Transverse colon (tissue), 4 donors: Measurements from ENCODE around the gene LNX1. TPM values are rescaled to one million over a fixed set of nuclear protein-coding genes. Genes with fewer than 3 reads are reported as not detected.

ENCODE experiments used
- DNase-seq: peaks from one replicate; pipeline ENCODE4 v3.0.0-alpha.2; 2019
- H3K27ac ChIP-seq, 4 donors: fragments of 200-600 bp; sonication (generic); 2 replicates each; pipeline ENCODE4 v1.5.1; 2016 to 2018; ENCODE audit warnings: inconsistent platforms in 4 of 4
- H3K27me3 ChIP-seq: fragments of 200-600 bp; sonication (generic); 2 replicates; pipeline ENCODE4 v1.5.1; 2017; ENCODE audit warnings: inconsistent platforms
- H3K36me3 ChIP-seq, 4 donors: fragments of 200-600 bp; sonication (generic); 2 replicates each; pipeline ENCODE4 v1.5.1; 2017 to 2019; ENCODE audit warnings: inconsistent platforms in 4 of 4
- H3K4me1 ChIP-seq, 4 donors: fragments of 200-600 bp; sonication (generic); 2 replicates each; pipeline ENCODE4 v1.5.1; 2017 to 2020; ENCODE audit warnings: inconsistent platforms in 4 of 4
- H3K4me3 ChIP-seq, 4 donors: fragments of 200-600 bp; sonication (generic); 1 replicate in 1 of 4; 2 replicates in 3 of 4; pipeline versions ENCODE4 v1.5.1 to v1.6.1; 2017 to 2019; ENCODE audit warnings: inconsistent platforms in 4 of 4
- H3K9me3 ChIP-seq, 2 donors: fragments of 200-600 bp; sonication (generic); 2 replicates each; pipeline ENCODE4 v1.5.1; 2017 to 2019; ENCODE audit warnings: inconsistent platforms in 2 of 2
- EP300 ChIP-seq: sonication (generic); formaldehyde crosslinking; IDR thresholded peaks from one replicate; pipeline ENCODE4 v1.6.1; 2017; ENCODE audit warnings: antibody characterized with exemption, low read depth
- POLR2A ChIP-seq: fragments of 450-650 bp; IDR thresholded peaks from one replicate; pipeline ENCODE4 v1.6.1; 2016; ENCODE audit warnings: antibody characterized with exemption, mild to moderate bottlenecking, moderate library complexity
- POLR2AphosphoS5 ChIP-seq, 3 donors: sonication (generic); formaldehyde crosslinking; IDR thresholded peaks; one replicate each; pipeline ENCODE4 v1.6.1; 2016; ENCODE audit warnings: antibody characterized with exemption in 3 of 3
- WGBS, 2 donors: methylation state at CpG; one replicate each; pipeline ENCODE4 v1.1.5; 2018; ENCODE audit warnings: low coverage in 1 of 2; 5-methylcytosine and 5-hydroxymethylcytosine counted together
- in situ Hi-C, 4 donors: fragments of 200-750 bp; cut with MboI; loops; one replicate each; pipeline versions ENCODE4 v1.15.0 to v1.15.1; 2017; ENCODE audit warnings: low sequenced_read_pairs in 3 of 4, low pct_ligation_motif_present in 1 of 4, low pct_unique_long_range_greater_than_20kb in 1 of 4
- intact Hi-C: fragments of 100-400 bp; cut with DNase I; formaldehyde crosslinking; loops from one replicate; pipeline ENCODE4 v1.15.1; 2023; ENCODE audit warnings: low total_unique reads
- total RNA-seq, 4 donors: library from RNA; depleted of rRNA; stranded (reverse); fragments of >200 nt; gene quantifications; one replicate each; pipeline ENCODE4 v1.1.0, GENCODE V29; 2016
- TF ChIP-seq, protein P1 (sequence below), 5 experiments: fragments of 200-600 bp in 3 of 5; fragments of 450-650 bp in 2 of 5; sonication (generic) in 3 of 5; IDR thresholded peaks; 1 replicate in 2 of 5; 2 replicates in 3 of 5; pipeline ENCODE4 v1.5.1; 2016 to 2017; ENCODE audit warnings: antibody characterized with exemption in 5 of 5, inconsistent platforms in 3 of 5, mild to moderate bottlenecking in 2 of 5, moderate library complexity in 1 of 5

LNX1 gene
- total RNA-seq, 4 donors from 2014 or later, result 2.6 to 35.5 (median 18.1) TPM

DNA sequence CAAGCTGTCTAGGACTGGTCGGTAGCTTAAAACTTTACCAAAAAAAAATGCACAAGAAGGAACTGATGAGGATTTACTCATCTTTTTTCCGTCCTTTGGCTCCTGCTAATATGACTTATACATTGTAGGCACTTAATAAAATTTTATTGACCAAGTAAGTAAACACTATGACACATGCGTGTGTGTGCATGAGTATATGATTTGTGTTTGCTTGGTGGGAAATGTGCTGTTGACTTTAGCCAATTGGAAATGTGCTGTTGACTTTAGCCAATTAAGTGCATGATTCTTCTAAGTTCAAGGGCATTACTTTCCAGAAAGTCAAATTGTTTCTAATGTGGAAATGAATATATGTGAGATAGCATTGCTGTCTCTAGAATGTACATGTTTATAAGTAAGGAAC lies 135.5 kb downstream of the LNX1 start:
- Histone ChIP-seq H3K27ac (no peak overlapping the region), H3K4me1 (no peaks in the 10 kb centered on the region), H3K27me3 (no peaks in the 10 kb centered on the region), H3K36me3 (peaks cover 0 to 52% (median 25%) of the 10 kb centered on the region in 4 donors), H3K9me3 (no peaks in the 10 kb centered on the region), H3K4me3 (no peak overlapping the region)
- in situ Hi-C loops (no loop called here), intact Hi-C loops (no loop called here)
- WGBS, 2 donors, result 73 to 79% methylated on average over 3 of the region's 3 CpGs
- no peak for DNase-seq
- TF ChIP-seq EP300, result no peak
- TF ChIP-seq, protein P1, sequence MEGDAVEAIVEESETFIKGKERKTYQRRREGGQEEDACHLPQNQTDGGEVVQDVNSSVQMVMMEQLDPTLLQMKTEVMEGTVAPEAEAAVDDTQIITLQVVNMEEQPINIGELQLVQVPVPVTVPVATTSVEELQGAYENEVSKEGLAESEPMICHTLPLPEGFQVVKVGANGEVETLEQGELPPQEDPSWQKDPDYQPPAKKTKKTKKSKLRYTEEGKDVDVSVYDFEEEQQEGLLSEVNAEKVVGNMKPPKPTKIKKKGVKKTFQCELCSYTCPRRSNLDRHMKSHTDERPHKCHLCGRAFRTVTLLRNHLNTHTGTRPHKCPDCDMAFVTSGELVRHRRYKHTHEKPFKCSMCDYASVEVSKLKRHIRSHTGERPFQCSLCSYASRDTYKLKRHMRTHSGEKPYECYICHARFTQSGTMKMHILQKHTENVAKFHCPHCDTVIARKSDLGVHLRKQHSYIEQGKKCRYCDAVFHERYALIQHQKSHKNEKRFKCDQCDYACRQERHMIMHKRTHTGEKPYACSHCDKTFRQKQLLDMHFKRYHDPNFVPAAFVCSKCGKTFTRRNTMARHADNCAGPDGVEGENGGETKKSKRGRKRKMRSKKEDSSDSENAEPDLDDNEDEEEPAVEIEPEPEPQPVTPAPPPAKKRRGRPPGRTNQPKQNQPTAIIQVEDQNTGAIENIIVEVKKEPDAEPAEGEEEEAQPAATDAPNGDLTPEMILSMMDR (IDR thresholded peaks at IDR 0.05), result no peak
- TF ChIP-seq POLR2AphosphoS5 (IDR thresholded peaks at IDR 0.05), result no peak
- TF ChIP-seq POLR2A, result no peak

DNA sequence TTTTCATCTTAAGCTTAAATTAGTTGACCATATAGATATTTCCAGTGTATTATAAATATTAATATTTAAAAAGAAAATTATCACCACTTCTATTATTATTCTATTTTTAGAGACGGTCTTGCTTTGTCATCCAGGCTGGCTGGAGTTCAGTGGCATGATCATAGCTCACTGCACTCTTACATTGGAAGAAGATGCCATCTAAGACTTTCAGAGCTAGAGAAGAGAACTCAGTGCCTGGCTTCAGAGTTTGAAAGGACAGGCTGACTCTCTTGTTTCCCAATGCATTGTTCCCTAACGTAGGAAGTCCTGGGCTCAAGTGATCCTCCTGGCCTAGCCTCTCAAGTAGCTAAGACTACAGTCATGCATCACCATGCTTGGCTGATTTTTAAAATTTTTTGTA lies 137.9 kb downstream of the LNX1 start:
- intact Hi-C loops (no loop called here), in situ Hi-C loops (no loop called here)
- DNase-seq, result no peak
- Histone ChIP-seq H3K4me1 (no peaks in the 10 kb centered on the region), H3K9me3 (no peaks in the 10 kb centered on the region), H3K27ac (no peak overlapping the region), H3K36me3 (peaks cover 0 to 33% (median 17%) of the 10 kb centered on the region in 4 donors), H3K4me3 (no peak overlapping the region), H3K27me3 (no peaks in the 10 kb centered on the region)
- WGBS, 2 donors, result 99 to 100% methylated on average over 1 to 2 of the region's 2 CpGs
- TF ChIP-seq POLR2AphosphoS5 (IDR thresholded peaks at IDR 0.05), result no peak
- TF ChIP-seq POLR2A, result no peak

DNA sequence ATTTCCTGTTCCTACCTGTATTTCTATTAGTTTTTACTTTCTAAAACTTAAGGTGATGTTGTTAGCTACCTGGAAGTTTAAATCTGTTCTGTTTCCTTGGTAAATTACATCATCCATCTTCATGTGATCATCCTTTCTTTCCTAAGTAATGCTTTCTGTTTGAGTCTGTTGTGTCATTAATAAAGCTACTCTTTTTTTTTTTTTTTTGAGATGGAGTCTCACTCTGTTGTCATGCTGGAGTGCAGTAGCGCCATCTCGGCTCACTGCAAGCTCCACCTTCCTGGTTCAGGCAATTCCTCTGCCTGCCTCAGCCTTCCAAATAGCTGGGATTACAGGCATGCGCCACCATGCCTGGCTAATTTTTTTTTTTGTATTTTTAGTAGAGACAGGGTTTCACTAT lies 140.5 kb downstream of the LNX1 start:
- no peak overlapping the region for H3K4me3 ChIP-seq
- DNase-seq, result no peak
- TF ChIP-seq, protein P1 (IDR thresholded peaks at IDR 0.05), result no peak
- TF ChIP-seq POLR2A (no peak), POLR2AphosphoS5 (IDR thresholded peaks at IDR 0.05) (no peak), EP300 (no peak)
- WGBS, 2 donors, result 92 to 94% methylated on average over 2 to 3 of the region's 3 CpGs
- no peaks in the 10 kb centered on the region for H3K4me1 ChIP-seq
- intact Hi-C loops (no loop called here), in situ Hi-C loops (no loop called here)
- H3K9me3 ChIP-seq, result no peaks in the 10 kb centered on the region
- H3K27ac ChIP-seq, result no peak overlapping the region
- peaks cover 0 to 37% (median 11%) of the 10 kb centered on the region in 4 donors for H3K36me3 ChIP-seq
- H3K27me3 ChIP-seq, result no peaks in the 10 kb centered on the region

DNA sequence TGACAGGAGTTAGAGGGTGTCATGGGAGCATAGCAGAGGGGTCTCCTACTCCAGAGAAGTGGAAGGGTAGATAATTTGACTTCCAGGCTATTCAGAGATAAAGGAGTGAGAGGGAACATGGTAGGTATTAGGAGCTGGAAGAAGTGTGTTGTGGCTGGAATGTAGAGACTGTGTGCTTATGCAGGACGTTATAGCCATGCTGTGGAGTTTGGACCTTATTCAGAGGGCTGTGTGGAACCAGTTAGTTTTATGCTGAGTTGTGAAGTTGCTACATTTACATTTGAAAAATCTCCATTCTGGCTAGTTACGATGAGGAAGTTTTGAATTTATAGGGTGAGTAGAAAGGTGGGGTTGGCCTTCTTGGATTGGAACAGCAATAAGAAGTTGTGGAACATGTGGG lies 146.3 kb downstream of the LNX1 start:
- 90 to 93% methylated on average over 2 of the region's 2 CpGs for WGBS, 2 donors
- Histone ChIP-seq H3K36me3 (peaks cover 0 to 28% (median 4%) of the 10 kb centered on the region in 4 donors), H3K27ac (no peak overlapping the region), H3K9me3 (no peaks in the 10 kb centered on the region), H3K27me3 (no peaks in the 10 kb centered on the region), H3K4me3 (no peak overlapping the region), H3K4me1 (no peaks in the 10 kb centered on the region)
- in situ Hi-C loops, result no loop called here
- intact Hi-C loops, result no loop called here
- no peak for DNase-seq
- TF ChIP-seq EP300, result no peak
- TF ChIP-seq, protein P1 (IDR thresholded peaks at IDR 0.05), result no peak
- no peak for TF ChIP-seq POLR2A
- TF ChIP-seq POLR2AphosphoS5 (IDR thresholded peaks at IDR 0.05), result no peak

DNA sequence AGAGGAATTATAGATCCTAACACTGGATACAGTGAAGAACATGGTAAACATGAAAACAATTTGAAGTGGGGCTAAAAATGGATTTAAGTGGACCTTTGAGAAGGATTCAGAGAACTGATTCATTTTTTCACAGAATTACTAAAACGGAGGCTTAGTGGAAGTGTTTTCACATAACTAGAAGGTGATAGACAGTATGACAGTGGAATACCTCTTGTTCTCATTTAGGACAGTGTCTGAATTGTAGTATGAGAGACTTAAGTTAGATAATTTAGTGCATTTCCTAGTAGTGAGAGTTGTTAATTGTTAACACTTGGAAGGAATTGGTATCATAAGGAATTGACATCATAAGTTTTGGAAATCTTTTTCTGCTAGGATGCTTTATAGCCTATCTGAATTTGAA lies 149.7 kb downstream of the LNX1 start:
- WGBS, 2 donors, result 84 to 100% methylated on average over 1 of the region's 1 CpG
- Histone ChIP-seq H3K27me3 (no peaks in the 10 kb centered on the region), H3K27ac (no peak overlapping the region), H3K4me1 (no peaks in the 10 kb centered on the region), H3K36me3 (peaks cover 0 to 29% (median 4%) of the 10 kb centered on the region in 4 donors), H3K9me3 (no peaks in the 10 kb centered on the region), H3K4me3 (no peak overlapping the region)
- intact Hi-C loops, result no loop called here
- in situ Hi-C loops, result no loop called here
- TF ChIP-seq POLR2AphosphoS5 (IDR thresholded peaks at IDR 0.05), result no peak
- no peak for TF ChIP-seq EP300
- TF ChIP-seq, protein P1 (IDR thresholded peaks at IDR 0.05), result no peak
- TF ChIP-seq POLR2A, result no peak
- no peak for DNase-seq
